Keratinocyte (primary cell): Measurements from ENCODE around the gene C1QTNF12.

Source experiments
- CTCF ChIP-seq, 3 experiments: IDR thresholded peaks in 1 of 3; conservative IDR thresholded peaks in 1 of 3; optimal IDR thresholded peaks in 1 of 3; 2 replicates in 2 of 3; 3 replicates in 1 of 3; pipeline versions ENCODE3 to v1.5.1; 2011; ENCODE audit warnings: low read length in 3 of 3, mild to moderate bottlenecking in 3 of 3, moderate library complexity in 2 of 3, control low read depth in 1 of 3, inconsistent platforms in 1 of 3; ENCODE audit not compliant: insufficient read depth in 2 of 3; ENCODE audit errors: extremely low read depth in 1 of 3
- EZH2 ChIP-seq: IDR thresholded peaks from one replicate; pipeline ENCODE4 v1.6.1; 2012; ENCODE audit warnings: inconsistent platforms, mild to moderate bottlenecking, low read length, moderate library complexity

GRCh38 chr1:1236176-1236763 lies 10.3 kb downstream of the C1QTNF12 start:
- TF ChIP-seq CTCF (optimal IDR thresholded peaks at IDR 0.05 in 1 of 3, IDR thresholded peaks at IDR 0.05 in 1 of 3, conservative IDR thresholded peaks at IDR 0.05 in 1 of 3; ENCODE audit: extremely low read depth in 1 of 3, insufficient read depth in 2 of 3, low read length in 3 of 3) (no peak), EZH2 (no peak)
